Mammary epithelial cell (primary cell): Measurements from ENCODE around the gene MDGA2.

ENCODE experiments used
- EZH2 ChIP-seq: IDR thresholded peaks from 2 replicates; pipeline ENCODE4 v1.6.1; 2012; ENCODE audit warnings: low read length, inconsistent platforms, borderline replicate concordance
- TF ChIP-seq, protein P1 (sequence below), 2 donors: IDR thresholded peaks in 1 of 2; conservative IDR thresholded peaks in 1 of 2; 2 replicates each; pipeline ENCODE4 v1.5.1; 2011 to 2012; ENCODE audit warnings: inconsistent platforms in 2 of 2, low read length in 2 of 2, mild to moderate bottlenecking in 2 of 2, control low read depth in 1 of 2, low read depth in 1 of 2; ENCODE audit not compliant: insufficient read depth in 1 of 2; ENCODE audit errors: extremely low read depth in 1 of 2

DNA sequence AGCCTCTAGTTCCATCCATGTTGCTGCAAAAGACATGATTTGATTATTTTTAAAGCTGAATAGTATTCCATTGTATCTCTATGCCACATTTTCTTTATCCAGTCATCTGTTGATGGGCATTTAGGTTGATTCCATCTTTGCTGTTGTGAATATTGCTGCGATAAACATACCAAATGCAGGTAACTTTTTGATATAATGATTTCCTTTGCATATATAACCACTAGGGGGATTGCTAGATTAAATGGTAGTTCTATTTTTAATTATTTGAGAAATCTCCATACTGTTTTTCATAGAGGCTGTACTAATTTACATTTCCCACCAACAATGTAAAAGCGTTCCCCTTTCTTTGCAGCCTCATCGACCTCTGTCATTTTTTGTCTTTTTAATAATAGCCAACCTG lies 342.5 kb downstream of the MDGA2 start:
- TF ChIP-seq EZH2: no peak
- TF ChIP-seq, protein P1, sequence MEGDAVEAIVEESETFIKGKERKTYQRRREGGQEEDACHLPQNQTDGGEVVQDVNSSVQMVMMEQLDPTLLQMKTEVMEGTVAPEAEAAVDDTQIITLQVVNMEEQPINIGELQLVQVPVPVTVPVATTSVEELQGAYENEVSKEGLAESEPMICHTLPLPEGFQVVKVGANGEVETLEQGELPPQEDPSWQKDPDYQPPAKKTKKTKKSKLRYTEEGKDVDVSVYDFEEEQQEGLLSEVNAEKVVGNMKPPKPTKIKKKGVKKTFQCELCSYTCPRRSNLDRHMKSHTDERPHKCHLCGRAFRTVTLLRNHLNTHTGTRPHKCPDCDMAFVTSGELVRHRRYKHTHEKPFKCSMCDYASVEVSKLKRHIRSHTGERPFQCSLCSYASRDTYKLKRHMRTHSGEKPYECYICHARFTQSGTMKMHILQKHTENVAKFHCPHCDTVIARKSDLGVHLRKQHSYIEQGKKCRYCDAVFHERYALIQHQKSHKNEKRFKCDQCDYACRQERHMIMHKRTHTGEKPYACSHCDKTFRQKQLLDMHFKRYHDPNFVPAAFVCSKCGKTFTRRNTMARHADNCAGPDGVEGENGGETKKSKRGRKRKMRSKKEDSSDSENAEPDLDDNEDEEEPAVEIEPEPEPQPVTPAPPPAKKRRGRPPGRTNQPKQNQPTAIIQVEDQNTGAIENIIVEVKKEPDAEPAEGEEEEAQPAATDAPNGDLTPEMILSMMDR (conservative IDR thresholded peaks at IDR 0.05 in 1 of 2, IDR thresholded peaks at IDR 0.05 in 1 of 2; ENCODE audit: extremely low read depth in 1 of 2, insufficient read depth in 1 of 2, low read depth in 1 of 2, low read length in 2 of 2): no peak
